Measurements from ENCODE around the gene BTBD18. TPM values are rescaled to one million over a fixed set of nuclear protein-coding genes. Genes with fewer than 3 reads are reported as not detected.

Gene BTBD18
- polyA plus RNA-seq, 1 donor (not counting 4 experiments of a cell fraction or from before 2014, with no cell fraction given), result not detected

GRCh38 chr11:57773026-57773598 is 21.5 kb upstream of the BTBD18 start:
- H3K4me1 ChIP-seq (ENCODE audit: control insufficient read depth, extremely low read depth, insufficient read depth, low read length), result peaks cover 55% of the 10 kb centered on the region
- no peak overlapping the region for H2AFZ ChIP-seq (ENCODE audit: control insufficient read depth, low read length)
- no peaks in the 10 kb centered on the region for H3K9me3 ChIP-seq (ENCODE audit: control insufficient read depth, low read depth, low read length)
- peaks cover 0 to 1% of the 10 kb centered on the region in 2 experiments for H3K36me3 ChIP-seq (ENCODE audit: control insufficient read depth in 2 of 2, extremely low read depth in 1 of 2, insufficient read depth in 2 of 2, low read length in 2 of 2)
- H3K27ac ChIP-seq (ENCODE audit: control insufficient read depth, insufficient read depth, low read length), result peak overlapping the region; percentile 18
- no peak overlapping the region for H3K9ac ChIP-seq (ENCODE audit: control insufficient read depth, extremely low read depth, insufficient read depth, low read length)
- no peak for FAIRE-seq
- DNase-seq (ENCODE audit: low read depth, low spot score), result no peak
- H4K20me1 ChIP-seq (ENCODE audit: control insufficient read depth, extremely low read depth, insufficient read depth, low read length), result peaks cover 33% of the 10 kb centered on the region
- peaks cover 96% of the 10 kb centered on the region for H3K79me2 ChIP-seq (ENCODE audit: control insufficient read depth, insufficient read depth, low read length)
- H3K9me1 ChIP-seq (ENCODE audit: control insufficient read depth, extremely low read depth, insufficient read depth, low read length), result peaks cover 12% of the 10 kb centered on the region
- peak overlapping the region; percentile 66 for H3K4me2 ChIP-seq (ENCODE audit: control insufficient read depth, extremely low read depth, insufficient read depth, low read depth, low read length)
- dilution Hi-C loops (cut with MboI; ENCODE audit: extremely low pct_ligation_motif_present, low sequenced_read_pairs), result no loop called here
- no peak for TF ChIP-seq CTCF (optimal IDR thresholded peaks at IDR 0.05 in 1 of 3, IDR thresholded peaks at IDR 0.05 in 1 of 3, conservative IDR thresholded peaks at IDR 0.05 in 1 of 3; ENCODE audit: extremely low read depth in 1 of 3, insufficient read depth in 2 of 3, low read length in 3 of 3)
- TF ChIP-seq EZH2 (IDR thresholded peaks at IDR 0.05; ENCODE audit: low read length), result no peak
- no peaks in the 10 kb centered on the region for H3K27me3 ChIP-seq (ENCODE audit: control insufficient read depth, extremely low read depth, insufficient read depth, low read length)
- no peak overlapping the region for H3K4me3 ChIP-seq (ENCODE audit: control insufficient read depth in 2 of 3, extremely low read depth in 1 of 3, insufficient read depth in 2 of 3, low read depth in 1 of 3, low read length in 3 of 3)

- peak overlapping the region; percentile 66 for H3K4me2 ChIP-seq (ENCODE audit: control insufficient read depth, extremely low read depth, insufficient read depth, low read depth, low read length)
- H3K27ac ChIP-seq (ENCODE audit: control insufficient read depth, insufficient read depth, low read length), result peak overlapping the region; percentile 18
- H2AFZ ChIP-seq (ENCODE audit: control insufficient read depth, low read length), result no peak overlapping the region
- H3K27me3 ChIP-seq (ENCODE audit: control insufficient read depth, extremely low read depth, insufficient read depth, low read length), result no peaks in the 10 kb centered on the region
- peaks cover 50% of the 10 kb centered on the region for H3K4me1 ChIP-seq (ENCODE audit: control insufficient read depth, extremely low read depth, insufficient read depth, low read length)
- H3K36me3 ChIP-seq (ENCODE audit: control insufficient read depth in 2 of 2, extremely low read depth in 1 of 2, insufficient read depth in 2 of 2, low read length in 2 of 2), result peaks cover 0 to 1% of the 10 kb centered on the region in 2 experiments
- H4K20me1 ChIP-seq (ENCODE audit: control insufficient read depth, extremely low read depth, insufficient read depth, low read length), result peaks cover 35% of the 10 kb centered on the region
- TF ChIP-seq CTCF (optimal IDR thresholded peaks at IDR 0.05 in 1 of 3, IDR thresholded peaks at IDR 0.05 in 1 of 3, conservative IDR thresholded peaks at IDR 0.05 in 1 of 3; ENCODE audit: extremely low read depth in 1 of 3, insufficient read depth in 2 of 3, low read length in 3 of 3) (no peak), EZH2 (IDR thresholded peaks at IDR 0.05; ENCODE audit: low read length) (no peak)
- H3K9me1 ChIP-seq (ENCODE audit: control insufficient read depth, extremely low read depth, insufficient read depth, low read length), result peaks cover 12% of the 10 kb centered on the region
- dilution Hi-C loops (cut with MboI; ENCODE audit: extremely low pct_ligation_motif_present, low sequenced_read_pairs), result no loop called here
- H3K9ac ChIP-seq (ENCODE audit: control insufficient read depth, extremely low read depth, insufficient read depth, low read length), result no peak overlapping the region
- H3K9me3 ChIP-seq (ENCODE audit: control insufficient read depth, low read depth, low read length), result no peaks in the 10 kb centered on the region
- DNase-seq (ENCODE audit: low read depth, low spot score) (no peak), FAIRE-seq (no peak)
- peaks cover 96% of the 10 kb centered on the region for H3K79me2 ChIP-seq (ENCODE audit: control insufficient read depth, insufficient read depth, low read length)
- H3K4me3 ChIP-seq (ENCODE audit: control insufficient read depth in 2 of 3, extremely low read depth in 1 of 3, insufficient read depth in 2 of 3, low read depth in 1 of 3, low read length in 3 of 3), result peak overlapping the region in 2 of 3 experiments; percentile 44 to 47
These were observed 20.9 kb upstream of the BTBD18 start for GRCh38 chr11:57772562-57772961.

Measured in keratinocyte (primary cell).